Measurements from ENCODE around the gene KLHDC7B.

- TF ChIP-seq EZH2 (IDR thresholded peaks at IDR 0.05) (no peak), POLR2AphosphoS5 (IDR thresholded peaks at IDR 0.05; ENCODE audit: borderline replicate concordance, low read depth, low read length) (no peak), FOXP2 (optimal IDR thresholded peaks at IDR 0.05; ENCODE audit: control extremely low read depth, extremely low read length, insufficient read depth) (no peak)
Observed at GRCh38 chr22:50553310-50553709, 7.6 kb downstream of the KLHDC7B start.
